CD8-positive, alpha-beta memory T cell (primary cell): Measurements from ENCODE around the gene IFNK. TPM values are rescaled to one million over a fixed set of nuclear protein-coding genes. Genes with fewer than 3 reads are reported as not detected.

Source experiments
- CTCF ChIA-PET: fragments of 350-600 bp; sonication (Branson Sonifier 250); formaldehyde crosslinking; loops from one replicate; lab custom pipeline; 2021; ENCODE audit warnings: antibody characterized with exemption; lab: Charles Lee
- POLR2A ChIA-PET: fragments of 350-600 bp; sonication (Branson Sonifier 250); formaldehyde crosslinking; loops from one replicate; lab custom pipeline; 2021; ENCODE audit warnings: antibody characterized with exemption; lab: Charles Lee
- DNase-seq, 5 donors: peaks; one replicate each; pipeline versions ENCODE4 v3.0.0 to v3.0.0-alpha.2; 2020 to 2022; ENCODE audit warnings: mixed read lengths in 1 of 5
- H3K27ac ChIP-seq: one replicate; pipeline ENCODE4 v1.7.0; 2013; ENCODE audit warnings: low read depth, mild to moderate bottlenecking, low read length, moderate library complexity
- H3K27me3 ChIP-seq: 2 replicates; pipeline ENCODE4 v1.7.0; 2013; ENCODE audit warnings: low read length, mild to moderate bottlenecking; ENCODE audit not compliant: insufficient read depth, poor library complexity, severe bottlenecking
- H3K36me3 ChIP-seq: 2 replicates; pipeline ENCODE4 v1.7.0; 2013; ENCODE audit warnings: mild to moderate bottlenecking, low read length, moderate library complexity; ENCODE audit not compliant: insufficient read depth
- H3K4me1 ChIP-seq: 2 replicates; pipeline ENCODE4 v1.7.0; 2013; ENCODE audit warnings: mild to moderate bottlenecking, low read length, moderate library complexity; ENCODE audit not compliant: insufficient read depth
- H3K4me3 ChIP-seq: 2 replicates; pipeline ENCODE4 v1.7.0; 2013; ENCODE audit warnings: mild to moderate bottlenecking, low read length
- H3K9me3 ChIP-seq: 2 replicates; pipeline ENCODE4 v1.7.0; 2013; ENCODE audit warnings: mild to moderate bottlenecking, low read length
- H3K27ac Mint-ChIP-seq, 8 donors: one replicate each; pipeline ENCODE4 v1.8.0; 2020 to 2021; ENCODE audit warnings: mixed read lengths in 8 of 8, mild to moderate bottlenecking in 6 of 8, inconsistent platforms in 3 of 8, moderate library complexity in 3 of 8
- H3K27me3 Mint-ChIP-seq, 2 donors: one replicate each; pipeline ENCODE4 v1.8.0; 2020 to 2021; ENCODE audit warnings: mixed read lengths in 2 of 2, mild to moderate bottlenecking in 1 of 2, moderate library complexity in 1 of 2
- H3K36me3 Mint-ChIP-seq, 3 donors: one replicate each; pipeline ENCODE4 v1.8.0; 2020 to 2021; ENCODE audit warnings: mixed read lengths in 3 of 3, inconsistent platforms in 1 of 3, mild to moderate bottlenecking in 1 of 3
- H3K4me1 Mint-ChIP-seq, 3 donors: one replicate each; pipeline ENCODE4 v1.8.0; 2020 to 2021; ENCODE audit warnings: mixed read lengths in 3 of 3, inconsistent platforms in 1 of 3, mild to moderate bottlenecking in 1 of 3
- H3K4me3 Mint-ChIP-seq, 7 donors: one replicate each; pipeline ENCODE4 v1.8.0; 2020 to 2021; ENCODE audit warnings: mixed read lengths in 7 of 7, mild to moderate bottlenecking in 6 of 7, moderate library complexity in 4 of 7, inconsistent platforms in 2 of 7
- H3K9me3 Mint-ChIP-seq, 5 donors: one replicate each; pipeline ENCODE4 v1.8.0; 2020 to 2022; ENCODE audit warnings: mixed read lengths in 5 of 5, mild to moderate bottlenecking in 3 of 5, moderate library complexity in 2 of 5, inconsistent platforms in 1 of 5
- polyA plus RNA-seq: library from polyadenylated mRNA; unstranded; fragments of 300-500 nt; fragmentation: Illumina TruSeq; gene quantifications from one replicate; pipeline ENCODE4 v1.2.3, GENCODE V29; 2021
- total RNA-seq, 2 experiments: library from RNA; stranded (reverse); gene quantifications; one replicate each; pipeline ENCODE4 v1.2.3, GENCODE V29; 2021

The IFNK gene
- total RNA-seq (not detected), polyA plus RNA-seq (not detected)

- Histone ChIP-seq H3K4me1 (peaks cover 7% of the 10 kb centered on the region), H3K36me3 (no peaks in the 10 kb centered on the region), H3K4me3 (no peak within 1 kb of the TSS), H3K27me3 (no peaks in the 10 kb centered on the region), H3K27ac (no peak within 1 kb of the TSS), H3K9me3 (no peaks in the 10 kb centered on the region)
- CTCF ChIA-PET: interaction anchor here (1.2 kb wide), 1 partner anchor 49 kb away, joined by 4 read pairs; the partner anchor contains the start of gene C9orf72
- peaks cover 0 to 7% (median 2%) of the 10 kb centered on the region in 3 donors for H3K36me3 Mint-ChIP-seq
- no peaks in the 10 kb centered on the region for H3K9me3 Mint-ChIP-seq
- H3K4me3 Mint-ChIP-seq: peak within 1 kb of the TSS in 1 of 7 donors; percentile 17
- POLR2A ChIA-PET: no interaction called here
- peak within 1 kb of the TSS in 1 of 8 donors; percentile 29 for H3K27ac Mint-ChIP-seq
- H3K27me3 Mint-ChIP-seq: peaks cover 4% of the 10 kb centered on the region in 2 donors
- no peak for DNase-seq
- H3K4me1 Mint-ChIP-seq: peaks cover 6 to 13% (median 7%) of the 10 kb centered on the region in 3 donors
Measured at GRCh38 chr9:27524236-27524635, at the start of gene IFNK. IFNK (plus strand) TSS chr9:27524290; CDS start chr9:27524337, 47 bp downstream.

GRCh38 chr9:27474305-27474704 lies 49.8 kb upstream of the IFNK start:
- Histone ChIP-seq H3K36me3 (no peaks in the 10 kb centered on the region), H3K27ac (no peak overlapping the region), H3K27me3 (no peaks in the 10 kb centered on the region), H3K9me3 (no peaks in the 10 kb centered on the region), H3K4me1 (no peaks in the 10 kb centered on the region), H3K4me3 (no peak overlapping the region)
- Mint-ChIP-seq H3K27ac (no peak overlapping the region), H3K36me3 (peaks cover 0 to 34% (median 3%) of the 10 kb centered on the region in 3 donors), H3K27me3 (peaks cover 0 to 5% of the 10 kb centered on the region in 2 donors), H3K9me3 (peaks cover 9 to 16% (median 12%) of the 10 kb centered on the region in 5 donors), H3K4me1 (no peaks in the 10 kb centered on the region), H3K4me3 (no peak overlapping the region)
- no peak for DNase-seq
- POLR2A ChIA-PET: no interaction called here
- CTCF ChIA-PET: interaction anchor here (1.5 kb wide), 1 partner anchor 13 kb away, joined by 3 read pairs; no protein-coding TSS in a partner anchor

- Mint-ChIP-seq H3K4me1 (no peaks in the 10 kb centered on the region), H3K27ac (no peak overlapping the region), H3K36me3 (peaks cover 0 to 35% (median 3%) of the 10 kb centered on the region in 3 donors), H3K9me3 (peaks cover 9 to 16% (median 13%) of the 10 kb centered on the region in 5 donors), H3K4me3 (no peak overlapping the region), H3K27me3 (peaks cover 0 to 5% of the 10 kb centered on the region in 2 donors)
- no peak overlapping the region for H3K4me3 ChIP-seq
- ChIA-PET CTCF (interaction anchor here (1.5 kb wide), 1 partner anchor 12 kb away, joined by 3 read pairs; no protein-coding TSS in a partner anchor), POLR2A (no interaction called here)
- no peaks in the 10 kb centered on the region for H3K36me3 ChIP-seq
- no peaks in the 10 kb centered on the region for H3K9me3 ChIP-seq
- no peaks in the 10 kb centered on the region for H3K4me1 ChIP-seq
- no peak for DNase-seq
- no peak overlapping the region for H3K27ac ChIP-seq
- H3K27me3 ChIP-seq: no peaks in the 10 kb centered on the region
Measured at GRCh38 chr9:27475057-27475595, 49.0 kb upstream of the IFNK start.

- CTCF ChIA-PET: no interaction called here
Measured at GRCh38 chr9:27476870-27477515, 47.1 kb upstream of the IFNK start.

GRCh38 chr9:27478322-27478721 lies 45.8 kb upstream of the IFNK start:
- Histone ChIP-seq H3K36me3 (no peaks in the 10 kb centered on the region), H3K4me3 (no peak overlapping the region), H3K9me3 (no peaks in the 10 kb centered on the region), H3K4me1 (no peaks in the 10 kb centered on the region), H3K27me3 (no peaks in the 10 kb centered on the region), H3K27ac (no peak overlapping the region)
- H3K36me3 Mint-ChIP-seq: peaks cover 0 to 29% (median 5%) of the 10 kb centered on the region in 3 donors
- no peaks in the 10 kb centered on the region for H3K27me3 Mint-ChIP-seq
- no peaks in the 10 kb centered on the region for H3K4me1 Mint-ChIP-seq
- ChIA-PET POLR2A (no interaction called here), CTCF (no interaction called here)
- no peak overlapping the region for H3K4me3 Mint-ChIP-seq
- no peak for DNase-seq
- H3K27ac Mint-ChIP-seq: no peak overlapping the region
- peaks cover 9 to 16% (median 14%) of the 10 kb centered on the region in 5 donors for H3K9me3 Mint-ChIP-seq

More at GRCh38 chr9:27476870-27477515, 47.1 kb upstream of the IFNK start:
- Mint-ChIP-seq H3K36me3 (peaks cover 0 to 29% (median 5%) of the 10 kb centered on the region in 3 donors), H3K9me3 (peaks cover 9 to 16% (median 14%) of the 10 kb centered on the region in 5 donors), H3K4me1 (no peaks in the 10 kb centered on the region), H3K27ac (peak overlapping the region in 1 of 8 donors; percentile 78), H3K27me3 (no peaks in the 10 kb centered on the region), H3K4me3 (no peak overlapping the region)
- no peaks in the 10 kb centered on the region for H3K9me3 ChIP-seq
- POLR2A ChIA-PET: no interaction called here
- H3K4me3 ChIP-seq: no peak overlapping the region
- no peaks in the 10 kb centered on the region for H3K36me3 ChIP-seq
- no peaks in the 10 kb centered on the region for H3K4me1 ChIP-seq
- no peak for DNase-seq
- no peak overlapping the region for H3K27ac ChIP-seq
- no peaks in the 10 kb centered on the region for H3K27me3 ChIP-seq

- Histone ChIP-seq H3K4me3 (no peak overlapping the region), H3K27me3 (no peaks in the 10 kb centered on the region), H3K9me3 (no peaks in the 10 kb centered on the region), H3K4me1 (peaks cover 9% of the 10 kb centered on the region), H3K36me3 (no peaks in the 10 kb centered on the region), H3K27ac (no peak overlapping the region)
- H3K9me3 Mint-ChIP-seq: peaks cover 8 to 15% (median 13%) of the 10 kb centered on the region in 5 donors
- POLR2A ChIA-PET: no interaction called here
- no peaks in the 10 kb centered on the region for H3K27me3 Mint-ChIP-seq
- no peak overlapping the region for H3K4me3 Mint-ChIP-seq
- peaks cover 22 to 24% (median 23%) of the 10 kb centered on the region in 3 donors for H3K4me1 Mint-ChIP-seq
- H3K27ac Mint-ChIP-seq: peak overlapping the region in 1 of 8 donors; percentile 63
- CTCF ChIA-PET: no interaction called here
- H3K36me3 Mint-ChIP-seq: peaks cover 0 to 17% (median 5%) of the 10 kb centered on the region in 3 donors
- DNase-seq: no peak
Measured at GRCh38 chr9:27482709-27483108, 41.4 kb upstream of the IFNK start.

- Histone ChIP-seq H3K27ac (no peak overlapping the region), H3K4me1 (peaks cover 9% of the 10 kb centered on the region), H3K4me3 (no peak overlapping the region), H3K9me3 (no peaks in the 10 kb centered on the region), H3K36me3 (no peaks in the 10 kb centered on the region), H3K27me3 (no peaks in the 10 kb centered on the region)
- ChIA-PET POLR2A (no interaction called here), CTCF (no interaction called here)
- Mint-ChIP-seq H3K4me3 (no peak overlapping the region), H3K36me3 (peaks cover 0 to 8% (median 3%) of the 10 kb centered on the region in 3 donors), H3K9me3 (peaks cover 0 to 9% (median 5%) of the 10 kb centered on the region in 5 donors), H3K4me1 (peaks cover 22 to 24% (median 23%) of the 10 kb centered on the region in 3 donors), H3K27me3 (no peaks in the 10 kb centered on the region), H3K27ac (peak overlapping the region in 1 of 8 donors; percentile 36)
- DNase-seq: no peak
Measured at GRCh38 chr9:27483576-27483975, 40.5 kb upstream of the IFNK start.

GRCh38 chr9:27485158-27485557 lies 38.9 kb upstream of the IFNK start:
- H3K9me3 Mint-ChIP-seq: peaks cover 0 to 2% (median 0%) of the 10 kb centered on the region in 5 donors
- H3K4me3 Mint-ChIP-seq: peak overlapping the region in 3 of 7 donors; percentile 3 to 45 (median 10)
- peaks cover 9% of the 10 kb centered on the region for H3K4me1 ChIP-seq
- H3K27ac ChIP-seq: no peak overlapping the region
- POLR2A ChIA-PET: no interaction called here
- no peaks in the 10 kb centered on the region for H3K36me3 ChIP-seq
- CTCF ChIA-PET: no interaction called here
- peak overlapping the region in 6 of 8 donors; percentile 9 to 79 (median 57) for H3K27ac Mint-ChIP-seq
- no peak for DNase-seq
- no peaks in the 10 kb centered on the region for H3K27me3 Mint-ChIP-seq
- peaks cover 0 to 3% (median 0%) of the 10 kb centered on the region in 3 donors for H3K36me3 Mint-ChIP-seq
- H3K4me3 ChIP-seq: no peak overlapping the region
- H3K4me1 Mint-ChIP-seq: peaks cover 22 to 24% (median 23%) of the 10 kb centered on the region in 3 donors
- H3K27me3 ChIP-seq: no peaks in the 10 kb centered on the region
- H3K9me3 ChIP-seq: no peaks in the 10 kb centered on the region
